ENCODE measurements around the gene SHROOM1.

Gene SHROOM1

DNA sequence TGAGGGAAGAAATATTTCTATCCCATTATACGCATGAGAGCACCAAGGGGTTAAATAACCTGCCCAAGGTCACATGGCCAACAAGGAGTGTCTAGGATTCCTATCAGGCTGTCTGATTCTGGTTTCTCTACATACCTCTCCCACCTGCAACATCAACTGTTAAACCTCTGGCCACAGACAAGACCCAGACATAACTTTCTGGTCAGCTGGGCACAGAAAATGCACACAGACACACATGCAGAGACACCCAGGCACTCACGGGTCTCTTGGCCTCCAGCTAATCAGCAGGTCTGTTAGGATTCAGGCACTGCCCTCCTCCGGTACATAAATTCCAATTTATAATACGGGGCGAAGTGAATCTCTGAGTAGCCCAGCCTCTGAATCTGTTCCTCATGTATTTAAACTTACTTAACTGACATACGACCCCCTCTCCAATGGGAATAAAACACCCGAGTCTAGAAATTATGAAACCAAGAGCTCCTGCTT, 54.9 kb downstream of the SHROOM1 start:
- no peaks in the 10 kb centered on the region for H3K9me2 ChIP-seq (replicated peaks; ENCODE audit: low read depth, low read length)
- H3K27me3 ChIP-seq (ENCODE audit: insufficient read depth, low read length, poor library complexity, severe bottlenecking), result no peaks in the 10 kb centered on the region
- no peaks in the 10 kb centered on the region for H4K20me1 ChIP-seq (ENCODE audit: insufficient read depth, low read length, poor library complexity, severe bottlenecking)
- no peaks in the 10 kb centered on the region for H3K79me2 ChIP-seq (ENCODE audit: insufficient read depth, low read length)
- peak overlapping the region; percentile 73 for H3K4me3 ChIP-seq (ENCODE audit: low read length, poor library complexity, severe bottlenecking)
- no peak overlapping the region for H2AFZ ChIP-seq (ENCODE audit: low read length)
- no peaks in the 10 kb centered on the region for H3K36me3 ChIP-seq (ENCODE audit: insufficient read depth, low read length)
- peak overlapping the region; percentile 58 for H3K4me2 ChIP-seq (ENCODE audit: low read depth, low read length, poor library complexity, severe bottlenecking)
- H3K4me1 ChIP-seq (ENCODE audit: insufficient read depth, low read length, poor library complexity, severe bottlenecking), result peaks cover 4% of the 10 kb centered on the region
- no peak overlapping the region for H3K9ac ChIP-seq (ENCODE audit: low read depth, low read length, poor library complexity, severe bottlenecking)
- H3K9me3 ChIP-seq (ENCODE audit: insufficient read depth, low read depth, low read length), result no peaks in the 10 kb centered on the region
- no peaks in the 10 kb centered on the region for H3F3A ChIP-seq (ENCODE audit: low read depth)
- no peak for TF ChIP-seq EZH2phosphoT487 (IDR thresholded peaks at IDR 0.05; ENCODE audit: borderline replicate concordance)
- TF ChIP-seq, protein P1, sequence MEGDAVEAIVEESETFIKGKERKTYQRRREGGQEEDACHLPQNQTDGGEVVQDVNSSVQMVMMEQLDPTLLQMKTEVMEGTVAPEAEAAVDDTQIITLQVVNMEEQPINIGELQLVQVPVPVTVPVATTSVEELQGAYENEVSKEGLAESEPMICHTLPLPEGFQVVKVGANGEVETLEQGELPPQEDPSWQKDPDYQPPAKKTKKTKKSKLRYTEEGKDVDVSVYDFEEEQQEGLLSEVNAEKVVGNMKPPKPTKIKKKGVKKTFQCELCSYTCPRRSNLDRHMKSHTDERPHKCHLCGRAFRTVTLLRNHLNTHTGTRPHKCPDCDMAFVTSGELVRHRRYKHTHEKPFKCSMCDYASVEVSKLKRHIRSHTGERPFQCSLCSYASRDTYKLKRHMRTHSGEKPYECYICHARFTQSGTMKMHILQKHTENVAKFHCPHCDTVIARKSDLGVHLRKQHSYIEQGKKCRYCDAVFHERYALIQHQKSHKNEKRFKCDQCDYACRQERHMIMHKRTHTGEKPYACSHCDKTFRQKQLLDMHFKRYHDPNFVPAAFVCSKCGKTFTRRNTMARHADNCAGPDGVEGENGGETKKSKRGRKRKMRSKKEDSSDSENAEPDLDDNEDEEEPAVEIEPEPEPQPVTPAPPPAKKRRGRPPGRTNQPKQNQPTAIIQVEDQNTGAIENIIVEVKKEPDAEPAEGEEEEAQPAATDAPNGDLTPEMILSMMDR (conservative IDR thresholded peaks at IDR 0.05; ENCODE audit: low read length), result no peak

GRCh38 chr5:132774896-132775295, 55.6 kb downstream of the SHROOM1 start:
- no peaks in the 10 kb centered on the region for H3K79me2 ChIP-seq (ENCODE audit: insufficient read depth, low read length)
- H4K20me1 ChIP-seq (ENCODE audit: insufficient read depth, low read length, poor library complexity, severe bottlenecking), result no peaks in the 10 kb centered on the region
- H3K27me3 ChIP-seq (ENCODE audit: insufficient read depth, low read length, poor library complexity, severe bottlenecking), result no peaks in the 10 kb centered on the region
- H2AFZ ChIP-seq (ENCODE audit: low read length), result no peak overlapping the region
- H3K4me2 ChIP-seq (ENCODE audit: low read depth, low read length, poor library complexity, severe bottlenecking), result peak overlapping the region; percentile 48
- no peak overlapping the region for H3K4me3 ChIP-seq (ENCODE audit: low read length, poor library complexity, severe bottlenecking)
- no peak for TF ChIP-seq EZH2phosphoT487 (IDR thresholded peaks at IDR 0.05; ENCODE audit: borderline replicate concordance)
- TF ChIP-seq, protein P1 (conservative IDR thresholded peaks at IDR 0.05; ENCODE audit: low read length), result no peak
- H3K9ac ChIP-seq (ENCODE audit: low read depth, low read length, poor library complexity, severe bottlenecking), result no peak overlapping the region
- H3F3A ChIP-seq (ENCODE audit: low read depth), result no peaks in the 10 kb centered on the region
- H3K9me2 ChIP-seq (replicated peaks; ENCODE audit: low read depth, low read length), result no peaks in the 10 kb centered on the region
- no peaks in the 10 kb centered on the region for H3K9me3 ChIP-seq (ENCODE audit: insufficient read depth, low read depth, low read length)
- no peaks in the 10 kb centered on the region for H3K36me3 ChIP-seq (ENCODE audit: insufficient read depth, low read length)
- H3K4me1 ChIP-seq (ENCODE audit: insufficient read depth, low read length, poor library complexity, severe bottlenecking), result peaks cover 2% of the 10 kb centered on the region

DNA sequence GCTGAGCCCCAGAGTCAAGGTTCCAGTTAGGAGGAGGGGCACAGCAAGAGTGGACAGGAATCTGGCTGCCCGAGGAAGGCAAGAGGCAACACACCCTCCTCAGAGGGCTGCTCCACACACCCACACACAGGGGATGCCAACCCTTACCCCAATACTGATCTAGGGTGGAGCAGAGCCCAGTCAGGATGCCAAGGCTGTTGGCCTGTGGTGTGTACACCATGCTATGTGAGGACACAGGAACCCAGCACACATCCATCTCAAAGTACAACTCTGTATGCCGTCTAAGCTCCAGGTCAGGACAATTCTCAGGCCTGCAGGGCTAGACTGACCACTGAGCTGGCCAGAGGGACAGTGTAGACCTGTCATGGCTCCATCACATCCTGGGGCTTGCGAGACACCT, 56.0 kb downstream of the SHROOM1 start:
- H3K79me2 ChIP-seq (ENCODE audit: insufficient read depth, low read length), result no peaks in the 10 kb centered on the region

More for the DNA sequence above, 56.0 kb downstream of the SHROOM1 start:
- no peaks in the 10 kb centered on the region for H4K20me1 ChIP-seq (ENCODE audit: insufficient read depth, low read length, poor library complexity, severe bottlenecking)
- H3K9me3 ChIP-seq (ENCODE audit: insufficient read depth, low read depth, low read length), result no peaks in the 10 kb centered on the region
- H3K27me3 ChIP-seq (ENCODE audit: insufficient read depth, low read length, poor library complexity, severe bottlenecking), result no peaks in the 10 kb centered on the region
- H3K4me1 ChIP-seq (ENCODE audit: insufficient read depth, low read length, poor library complexity, severe bottlenecking), result no peaks in the 10 kb centered on the region
- H3K9ac ChIP-seq (ENCODE audit: low read depth, low read length, poor library complexity, severe bottlenecking), result no peak overlapping the region
- no peaks in the 10 kb centered on the region for H3F3A ChIP-seq (ENCODE audit: low read depth)
- no peaks in the 10 kb centered on the region for H3K36me3 ChIP-seq (ENCODE audit: insufficient read depth, low read length)
- no peak overlapping the region for H2AFZ ChIP-seq (ENCODE audit: low read length)
- no peaks in the 10 kb centered on the region for H3K9me2 ChIP-seq (replicated peaks; ENCODE audit: low read depth, low read length)
- no peak overlapping the region for H3K4me3 ChIP-seq (ENCODE audit: low read length, poor library complexity, severe bottlenecking)
- no peak for TF ChIP-seq EZH2phosphoT487 (IDR thresholded peaks at IDR 0.05; ENCODE audit: borderline replicate concordance)
- TF ChIP-seq, protein P1 (conservative IDR thresholded peaks at IDR 0.05; ENCODE audit: low read length), result no peak
- no peak overlapping the region for H3K4me2 ChIP-seq (ENCODE audit: low read depth, low read length, poor library complexity, severe bottlenecking)

All from Loucy (cell line).